22Rv1 (cell line): Measurements from ENCODE around the gene ZNF565.

Source experiments
- ZFX ChIP-seq: fragments of 450-650 bp; IDR thresholded peaks from 2 replicates; pipeline ENCODE4 v1.6.1; 2017; ENCODE audit warnings: antibody characterized with exemption, borderline replicate concordance
- TF ChIP-seq, protein P1 (sequence below): fragments of 450-650 bp; IDR thresholded peaks from 2 replicates; pipeline ENCODE4 v1.5.1; 2017; ENCODE audit warnings: mild to moderate bottlenecking

DNA sequence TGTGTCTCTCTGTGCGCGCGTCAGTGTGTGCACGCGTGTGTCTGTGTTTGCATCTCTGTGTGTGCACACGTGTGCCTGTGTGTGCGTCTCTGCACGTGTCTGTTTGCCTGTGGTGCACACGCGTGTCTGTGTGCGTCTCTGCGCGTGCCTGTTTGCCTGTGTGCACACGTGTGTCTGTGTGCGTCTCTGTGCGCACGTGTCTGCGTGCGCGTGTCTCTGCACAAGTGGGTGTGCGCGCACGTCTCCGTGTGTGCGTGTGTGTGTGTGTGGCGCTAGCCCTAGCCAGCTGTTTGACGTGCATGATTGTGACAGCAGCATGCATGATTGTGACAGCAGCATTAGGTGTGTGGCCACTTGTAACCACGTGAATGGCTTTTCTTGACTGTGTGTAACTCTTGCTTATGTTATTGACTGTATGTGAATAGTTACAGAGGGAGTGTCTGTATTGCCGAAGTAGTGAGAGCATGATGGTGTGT is 31.6 kb upstream of the ZNF565 start:
- no peak for TF ChIP-seq ZFX
- TF ChIP-seq, protein P1, sequence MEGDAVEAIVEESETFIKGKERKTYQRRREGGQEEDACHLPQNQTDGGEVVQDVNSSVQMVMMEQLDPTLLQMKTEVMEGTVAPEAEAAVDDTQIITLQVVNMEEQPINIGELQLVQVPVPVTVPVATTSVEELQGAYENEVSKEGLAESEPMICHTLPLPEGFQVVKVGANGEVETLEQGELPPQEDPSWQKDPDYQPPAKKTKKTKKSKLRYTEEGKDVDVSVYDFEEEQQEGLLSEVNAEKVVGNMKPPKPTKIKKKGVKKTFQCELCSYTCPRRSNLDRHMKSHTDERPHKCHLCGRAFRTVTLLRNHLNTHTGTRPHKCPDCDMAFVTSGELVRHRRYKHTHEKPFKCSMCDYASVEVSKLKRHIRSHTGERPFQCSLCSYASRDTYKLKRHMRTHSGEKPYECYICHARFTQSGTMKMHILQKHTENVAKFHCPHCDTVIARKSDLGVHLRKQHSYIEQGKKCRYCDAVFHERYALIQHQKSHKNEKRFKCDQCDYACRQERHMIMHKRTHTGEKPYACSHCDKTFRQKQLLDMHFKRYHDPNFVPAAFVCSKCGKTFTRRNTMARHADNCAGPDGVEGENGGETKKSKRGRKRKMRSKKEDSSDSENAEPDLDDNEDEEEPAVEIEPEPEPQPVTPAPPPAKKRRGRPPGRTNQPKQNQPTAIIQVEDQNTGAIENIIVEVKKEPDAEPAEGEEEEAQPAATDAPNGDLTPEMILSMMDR: no peak
